AG10803 (cell line): ENCODE data around the gene BCL2L14.

ENCODE experiments used
- DNase-seq: peaks from one replicate; pipeline ENCODE4 v3.0.0; 2010; ENCODE audit warnings: low read depth
- H3K4me3 ChIP-seq: 2 replicates; pipeline ENCODE4 v1.5.1; 2011; ENCODE audit warnings: mild to moderate bottlenecking, low read length, control low read depth
- CTCF ChIP-seq: conservative IDR thresholded peaks from 2 replicates; pipeline ENCODE4 v1.5.1; 2011; ENCODE audit warnings: mild to moderate bottlenecking, low read length, control low read depth, inconsistent platforms

The BCL2L14 gene

GRCh38 chr12:12035229-12035628 is 35.5 kb upstream of the BCL2L14 start:
- no peak for DNase-seq
- H3K4me3 ChIP-seq, result no peak overlapping the region
- TF ChIP-seq CTCF, result no peak

DNA sequence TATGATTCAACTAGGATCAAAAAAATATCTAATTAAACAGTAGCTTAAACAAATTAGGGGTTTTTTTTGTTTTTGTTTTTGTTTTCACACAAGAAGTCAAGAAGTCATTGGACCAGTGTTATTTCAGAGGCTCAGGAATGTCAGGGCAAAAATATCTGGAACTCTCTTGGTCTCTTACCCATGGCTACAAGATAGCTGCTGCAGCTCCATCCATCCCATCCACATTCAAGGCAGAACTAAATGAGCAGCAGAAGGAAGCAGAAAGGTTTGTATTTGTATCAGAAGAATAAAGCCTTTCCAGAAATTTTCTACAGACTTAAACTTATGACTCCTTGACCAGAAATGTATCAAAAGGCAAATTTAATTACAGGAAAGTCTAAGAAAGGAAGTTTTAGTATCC is 33.8 kb upstream of the BCL2L14 start:
- no peak for DNase-seq
- H3K4me3 ChIP-seq, result no peak overlapping the region
- no peak for TF ChIP-seq CTCF

DNA sequence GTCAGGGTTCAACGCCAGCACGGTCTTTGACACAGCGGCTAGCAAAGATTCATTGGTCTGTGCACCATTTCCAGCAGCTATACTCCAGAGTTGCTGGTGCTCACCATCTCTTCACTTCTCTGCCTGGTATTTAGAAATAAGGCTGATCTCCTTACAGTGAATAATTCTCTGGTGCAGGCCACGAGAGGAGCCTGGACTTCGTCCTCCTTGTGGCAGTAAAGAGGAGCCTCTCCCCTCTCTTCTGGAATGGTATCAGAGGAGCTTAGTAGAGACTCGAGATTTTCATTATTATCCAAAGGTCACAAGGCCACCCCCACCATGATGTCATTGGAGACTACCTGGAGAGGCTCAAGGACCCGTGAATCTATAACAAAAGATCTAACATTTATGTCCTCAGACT is 30.8 kb upstream of the BCL2L14 start:
- TF ChIP-seq CTCF, result no peak
- H3K4me3 ChIP-seq, result no peak overlapping the region
- no peak for DNase-seq

- no peak overlapping the region for H3K4me3 ChIP-seq
- no peak for TF ChIP-seq CTCF
- no peak for DNase-seq
Measured at GRCh38 chr12:12046401-12046800, 24.3 kb upstream of the BCL2L14 start.

DNA sequence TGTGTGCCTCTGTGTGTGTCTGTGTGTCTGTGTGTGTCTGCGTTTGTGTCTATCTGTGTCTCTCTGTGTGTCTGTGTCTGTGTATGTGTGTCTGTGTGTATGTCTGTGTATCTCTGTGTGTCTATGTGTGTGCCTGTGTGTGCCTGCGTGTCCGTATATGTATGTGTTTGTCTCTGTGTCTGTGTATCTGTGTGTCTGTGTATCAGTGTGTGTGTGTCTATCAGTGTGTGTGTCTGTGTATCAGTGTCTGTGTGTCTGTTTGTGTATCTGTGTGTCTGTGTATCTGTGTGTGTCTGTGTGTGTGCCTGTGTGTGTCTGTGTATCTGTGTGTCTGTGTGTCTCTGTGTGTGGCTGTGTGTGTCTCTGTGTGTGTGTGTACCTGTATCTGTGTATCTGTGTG is 23.1 kb upstream of the BCL2L14 start:
- TF ChIP-seq CTCF, result no peak
- DNase-seq, result no peak
- no peak overlapping the region for H3K4me3 ChIP-seq

DNA sequence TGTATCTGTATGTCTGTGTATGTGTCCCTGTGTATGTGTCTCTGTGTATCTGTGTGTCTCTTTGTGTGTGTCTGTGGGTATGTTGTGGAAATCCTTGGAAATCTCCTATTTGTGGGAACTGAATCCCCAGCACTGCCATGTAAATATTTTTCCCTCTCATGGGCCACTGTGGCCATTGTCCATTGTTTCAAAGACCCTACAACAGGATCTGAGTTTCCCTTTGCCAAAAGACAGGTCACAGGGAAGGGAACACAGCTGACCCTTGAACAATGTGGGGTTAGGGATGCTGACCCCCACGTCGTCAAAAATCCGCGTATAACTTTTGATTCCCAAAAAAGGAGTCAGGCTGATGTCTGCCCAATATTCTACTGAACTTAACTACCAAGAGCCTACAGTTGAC is 22.5 kb upstream of the BCL2L14 start:
- DNase-seq, result no peak
- TF ChIP-seq CTCF, result no peak
- no peak overlapping the region for H3K4me3 ChIP-seq

DNA sequence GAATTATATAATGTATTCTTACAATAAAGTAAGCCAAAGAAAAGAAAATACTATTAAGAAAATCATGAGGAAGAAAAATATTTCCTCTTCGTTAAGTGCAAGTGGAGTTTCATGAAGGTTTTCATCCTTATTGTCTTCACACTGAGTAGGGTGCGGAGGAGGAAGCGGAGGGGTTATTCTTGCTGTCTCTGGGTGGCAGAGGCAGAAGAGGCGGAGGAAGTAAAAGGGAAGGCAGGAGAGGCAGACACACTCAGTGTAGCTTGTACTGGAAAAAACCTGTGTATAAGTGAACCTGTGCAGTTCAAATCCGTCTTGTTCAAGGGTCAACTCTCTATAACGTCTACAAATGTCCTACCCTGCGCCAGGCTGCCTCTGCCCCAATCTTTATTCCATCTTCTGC is 22.0 kb upstream of the BCL2L14 start:
- no peak for TF ChIP-seq CTCF
- no peak for DNase-seq
- no peak overlapping the region for H3K4me3 ChIP-seq
